DND-41 (cell line): ENCODE results near the gene BCAP31.

ENCODE experiments used
- EZH2 ChIP-seq: IDR thresholded peaks from 3 replicates; pipeline ENCODE4 v1.6.1; 2012; ENCODE audit warnings: borderline replicate concordance, low read depth, mild to moderate bottlenecking, moderate library complexity, low read length, inconsistent platforms; ENCODE audit not compliant: severe bottlenecking
- TF ChIP-seq, protein P1 (sequence below): IDR thresholded peaks from 2 replicates; pipeline ENCODE4 v1.5.1; 2012; ENCODE audit warnings: borderline replicate concordance, low read length, moderate library complexity, mild to moderate bottlenecking; ENCODE audit not compliant: poor library complexity, severe bottlenecking; ENCODE audit errors: extremely low read depth

DNA sequence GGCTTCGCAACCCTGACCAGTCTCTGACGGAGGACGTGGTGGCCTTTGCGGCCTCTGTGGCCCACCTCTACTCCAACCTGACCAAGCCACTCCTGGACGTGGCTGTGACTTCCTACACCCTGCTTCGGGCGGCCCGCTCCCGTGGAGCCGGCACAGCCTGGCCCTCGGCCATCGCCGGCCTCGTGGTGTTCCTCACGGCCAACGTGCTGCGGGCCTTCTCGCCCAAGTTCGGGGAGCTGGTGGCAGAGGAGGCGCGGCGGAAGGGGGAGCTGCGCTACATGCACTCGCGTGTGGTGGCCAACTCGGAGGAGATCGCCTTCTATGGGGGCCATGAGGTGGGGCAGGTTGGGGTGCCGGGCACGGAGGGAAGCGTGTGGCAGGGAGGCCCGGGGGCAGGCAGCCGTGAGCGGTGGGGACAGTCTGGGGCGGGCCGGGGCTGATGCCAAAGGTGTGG lies 1.7 kb upstream of the BCAP31 start:
- TF ChIP-seq, protein P1, sequence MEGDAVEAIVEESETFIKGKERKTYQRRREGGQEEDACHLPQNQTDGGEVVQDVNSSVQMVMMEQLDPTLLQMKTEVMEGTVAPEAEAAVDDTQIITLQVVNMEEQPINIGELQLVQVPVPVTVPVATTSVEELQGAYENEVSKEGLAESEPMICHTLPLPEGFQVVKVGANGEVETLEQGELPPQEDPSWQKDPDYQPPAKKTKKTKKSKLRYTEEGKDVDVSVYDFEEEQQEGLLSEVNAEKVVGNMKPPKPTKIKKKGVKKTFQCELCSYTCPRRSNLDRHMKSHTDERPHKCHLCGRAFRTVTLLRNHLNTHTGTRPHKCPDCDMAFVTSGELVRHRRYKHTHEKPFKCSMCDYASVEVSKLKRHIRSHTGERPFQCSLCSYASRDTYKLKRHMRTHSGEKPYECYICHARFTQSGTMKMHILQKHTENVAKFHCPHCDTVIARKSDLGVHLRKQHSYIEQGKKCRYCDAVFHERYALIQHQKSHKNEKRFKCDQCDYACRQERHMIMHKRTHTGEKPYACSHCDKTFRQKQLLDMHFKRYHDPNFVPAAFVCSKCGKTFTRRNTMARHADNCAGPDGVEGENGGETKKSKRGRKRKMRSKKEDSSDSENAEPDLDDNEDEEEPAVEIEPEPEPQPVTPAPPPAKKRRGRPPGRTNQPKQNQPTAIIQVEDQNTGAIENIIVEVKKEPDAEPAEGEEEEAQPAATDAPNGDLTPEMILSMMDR: no peak
- no peak for TF ChIP-seq EZH2
